ENCODE measurements around the gene TRIM17. TPM values are rescaled to one million over a fixed set of nuclear protein-coding genes. Genes with fewer than 3 reads are reported as not detected.

Gene TRIM17
- total RNA-seq, 2 donors from 2014 or later = 8.4 to 19.6 TPM

DNA sequence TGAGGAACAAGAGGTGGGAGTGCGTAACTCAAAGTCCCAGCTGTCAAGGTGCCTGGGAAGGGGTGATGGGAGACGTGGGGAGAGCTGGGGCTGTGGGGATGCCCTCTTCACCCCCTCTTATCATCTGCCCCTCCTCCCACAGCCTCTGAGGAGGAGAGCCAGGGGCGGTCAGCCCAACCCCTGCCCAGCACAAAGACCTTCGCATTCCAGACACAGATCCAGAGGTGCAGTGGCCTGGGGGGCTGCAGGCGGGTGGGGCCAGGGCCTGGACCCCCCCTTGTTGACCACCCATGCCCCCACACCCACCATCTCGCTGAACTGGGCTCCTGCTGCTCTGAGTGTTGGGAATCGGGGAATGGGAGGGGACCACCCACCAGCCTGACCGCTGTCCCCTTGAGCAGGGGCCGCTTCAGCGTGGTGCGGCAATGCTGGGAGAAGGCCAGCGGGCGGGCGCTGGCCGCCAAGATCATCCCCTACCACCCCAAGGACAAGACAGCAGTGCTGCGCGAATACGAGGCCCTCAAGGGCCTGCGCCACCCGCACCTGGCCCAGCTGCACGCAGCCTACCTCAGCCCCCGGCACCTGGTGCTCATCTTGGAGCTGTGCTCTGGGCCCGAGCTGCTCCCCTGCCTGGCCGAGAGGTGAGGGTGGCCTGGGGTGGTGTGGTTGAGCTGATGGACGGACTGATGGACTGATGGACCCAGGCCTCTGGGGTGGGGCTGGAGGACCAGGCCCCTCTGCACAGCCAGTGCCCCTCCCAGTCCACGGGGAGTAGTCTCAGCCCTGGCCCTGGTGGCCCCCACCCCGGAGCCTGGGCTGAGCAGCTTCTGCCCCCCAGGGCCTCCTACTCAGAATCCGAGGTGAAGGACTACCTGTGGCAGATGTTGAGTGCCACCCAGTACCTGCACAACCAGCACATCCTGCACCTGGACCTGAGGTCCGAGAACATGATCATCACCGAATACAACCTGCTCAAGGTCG is 39.7 kb downstream of the TRIM17 start:
- H3K27me3 Mint-ChIP-seq (ENCODE audit: insufficient read depth) = peaks cover 36% of the 10 kb centered on the region
- no peaks in the 10 kb centered on the region for H3K9me3 ChIP-seq (ENCODE audit: control insufficient read depth, low read length)
- H3K4me1 Mint-ChIP-seq = peaks cover 4% of the 10 kb centered on the region
- H3K4me3 Mint-ChIP-seq = peak overlapping the region; percentile 73
- peaks cover 33% of the 10 kb centered on the region for H3K27me3 ChIP-seq (ENCODE audit: control insufficient read depth, insufficient read depth, low read length, poor library complexity, severe bottlenecking)
- H3K36me3 ChIP-seq (ENCODE audit: control insufficient read depth, insufficient read depth, low read length) = no peaks in the 10 kb centered on the region
- H3K27ac ChIP-seq (ENCODE audit: low read depth, low read length) = no peak overlapping the region
- TF ChIP-seq, protein P1, sequence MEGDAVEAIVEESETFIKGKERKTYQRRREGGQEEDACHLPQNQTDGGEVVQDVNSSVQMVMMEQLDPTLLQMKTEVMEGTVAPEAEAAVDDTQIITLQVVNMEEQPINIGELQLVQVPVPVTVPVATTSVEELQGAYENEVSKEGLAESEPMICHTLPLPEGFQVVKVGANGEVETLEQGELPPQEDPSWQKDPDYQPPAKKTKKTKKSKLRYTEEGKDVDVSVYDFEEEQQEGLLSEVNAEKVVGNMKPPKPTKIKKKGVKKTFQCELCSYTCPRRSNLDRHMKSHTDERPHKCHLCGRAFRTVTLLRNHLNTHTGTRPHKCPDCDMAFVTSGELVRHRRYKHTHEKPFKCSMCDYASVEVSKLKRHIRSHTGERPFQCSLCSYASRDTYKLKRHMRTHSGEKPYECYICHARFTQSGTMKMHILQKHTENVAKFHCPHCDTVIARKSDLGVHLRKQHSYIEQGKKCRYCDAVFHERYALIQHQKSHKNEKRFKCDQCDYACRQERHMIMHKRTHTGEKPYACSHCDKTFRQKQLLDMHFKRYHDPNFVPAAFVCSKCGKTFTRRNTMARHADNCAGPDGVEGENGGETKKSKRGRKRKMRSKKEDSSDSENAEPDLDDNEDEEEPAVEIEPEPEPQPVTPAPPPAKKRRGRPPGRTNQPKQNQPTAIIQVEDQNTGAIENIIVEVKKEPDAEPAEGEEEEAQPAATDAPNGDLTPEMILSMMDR (conservative IDR thresholded peaks at IDR 0.05) = no peak
- no peaks in the 10 kb centered on the region for H3K9me3 Mint-ChIP-seq
- WGBS, 2 experiments (ENCODE audit: insufficient coverage in 1 of 2, insufficient read length in 1 of 2) = 93 to 95% methylated on average over 4 to 31 of the region's 31 CpGs
- H3K27ac Mint-ChIP-seq = no peak overlapping the region
- no peaks in the 10 kb centered on the region for H3K36me3 Mint-ChIP-seq (ENCODE audit: low read depth)
- no peak for DNase-seq
- H3K9ac ChIP-seq (ENCODE audit: extremely low read depth, low read length, poor library complexity, severe bottlenecking) = no peak overlapping the region
- no peak overlapping the region for H3K4me3 ChIP-seq (ENCODE audit: low read length)
- H3K4me1 ChIP-seq (ENCODE audit: control insufficient read depth, insufficient read depth, low read length) = no peaks in the 10 kb centered on the region

DNA sequence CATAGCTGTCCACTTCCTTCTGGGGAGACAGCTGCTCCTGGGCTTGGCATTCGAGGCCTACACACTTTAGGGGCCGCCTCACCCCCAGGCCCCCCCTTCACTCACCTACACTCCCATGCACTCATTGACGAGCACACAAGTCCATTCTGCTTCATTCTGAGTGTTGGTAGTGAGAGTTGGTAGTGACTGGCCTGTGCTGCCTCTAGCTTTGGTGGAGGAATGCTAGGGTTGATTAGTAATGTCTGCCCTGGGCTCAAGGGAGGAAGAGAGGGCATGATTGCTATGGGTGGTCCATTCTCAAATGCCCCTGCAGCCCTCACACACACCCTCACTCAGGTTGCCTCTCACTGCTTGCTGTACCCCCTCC is 40.4 kb downstream of the TRIM17 start:
- H3K9me3 ChIP-seq (ENCODE audit: control insufficient read depth, low read length) = no peaks in the 10 kb centered on the region
- no peak overlapping the region for H3K9ac ChIP-seq (ENCODE audit: extremely low read depth, low read length, poor library complexity, severe bottlenecking)
- H3K27me3 ChIP-seq (ENCODE audit: control insufficient read depth, insufficient read depth, low read length, poor library complexity, severe bottlenecking) = peaks cover 26% of the 10 kb centered on the region
- H3K36me3 ChIP-seq (ENCODE audit: control insufficient read depth, insufficient read depth, low read length) = no peaks in the 10 kb centered on the region
- no peak overlapping the region for H3K27ac ChIP-seq (ENCODE audit: low read depth, low read length)
- Mint-ChIP-seq H3K27me3 (ENCODE audit: insufficient read depth) (peaks cover 30% of the 10 kb centered on the region), H3K27ac (no peak overlapping the region), H3K36me3 (ENCODE audit: low read depth) (no peaks in the 10 kb centered on the region), H3K9me3 (no peaks in the 10 kb centered on the region), H3K4me1 (peaks cover 4% of the 10 kb centered on the region), H3K4me3 (no peak overlapping the region)
- H3K4me1 ChIP-seq (ENCODE audit: control insufficient read depth, insufficient read depth, low read length) = no peaks in the 10 kb centered on the region
- TF ChIP-seq, protein P1 (conservative IDR thresholded peaks at IDR 0.05) = no peak
- 91% methylated on average over 3 of the region's 3 CpGs; no CpG with 5 or more reads in 1 of the 2 experiments for WGBS, 2 experiments (ENCODE audit: insufficient coverage in 1 of 2, insufficient read length in 1 of 2)
- H3K4me3 ChIP-seq (ENCODE audit: low read length) = no peak overlapping the region
- DNase-seq = no peak

DNA sequence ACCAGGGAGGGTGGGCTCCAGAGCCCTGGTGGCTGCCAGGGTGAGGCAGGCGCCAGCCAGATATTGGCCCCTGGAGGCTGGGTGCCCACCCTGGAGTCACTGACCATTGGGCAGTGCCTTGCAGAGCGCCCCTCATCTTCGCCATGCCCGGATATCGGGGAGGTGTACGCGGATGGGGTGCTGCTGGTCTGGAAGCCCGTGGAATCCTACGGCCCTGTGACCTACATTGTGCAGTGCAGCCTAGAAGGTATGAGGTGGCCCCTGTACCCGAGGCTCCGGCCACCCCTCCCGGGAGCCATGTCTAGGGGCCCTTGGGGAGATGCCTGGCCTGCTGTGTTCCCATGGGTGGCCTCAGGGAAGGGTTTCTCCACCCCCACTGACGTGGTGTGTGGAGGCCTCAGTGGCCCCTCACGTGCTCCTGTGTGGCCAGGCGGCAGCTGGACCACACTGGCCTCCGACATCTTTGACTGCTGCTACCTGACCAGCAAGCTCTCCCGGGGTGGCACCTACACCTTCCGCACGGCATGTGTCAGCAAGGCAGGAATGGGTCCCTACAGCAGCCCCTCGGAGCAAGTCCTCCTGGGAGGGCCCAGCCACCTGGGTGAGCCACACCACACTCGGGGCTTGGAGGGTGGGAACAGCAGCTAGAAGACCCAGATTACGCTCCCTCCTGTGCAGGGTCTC is 40.9 kb downstream of the TRIM17 start:
- H3K4me1 Mint-ChIP-seq = peaks cover 4% of the 10 kb centered on the region
- no peak overlapping the region for H3K27ac Mint-ChIP-seq
- H3K4me1 ChIP-seq (ENCODE audit: control insufficient read depth, insufficient read depth, low read length) = no peaks in the 10 kb centered on the region
- H3K4me3 ChIP-seq (ENCODE audit: low read length) = no peak overlapping the region
- no peaks in the 10 kb centered on the region for H3K36me3 Mint-ChIP-seq (ENCODE audit: low read depth)
- no peak for DNase-seq
- peaks cover 25% of the 10 kb centered on the region for H3K27me3 Mint-ChIP-seq (ENCODE audit: insufficient read depth)
- TF ChIP-seq, protein P1 (conservative IDR thresholded peaks at IDR 0.05) = no peak
- H3K9me3 Mint-ChIP-seq = no peaks in the 10 kb centered on the region
- no peak overlapping the region for H3K9ac ChIP-seq (ENCODE audit: extremely low read depth, low read length, poor library complexity, severe bottlenecking)
- no peaks in the 10 kb centered on the region for H3K36me3 ChIP-seq (ENCODE audit: control insufficient read depth, insufficient read depth, low read length)
- H3K27me3 ChIP-seq (ENCODE audit: control insufficient read depth, insufficient read depth, low read length, poor library complexity, severe bottlenecking) = peaks cover 21% of the 10 kb centered on the region
- no peak overlapping the region for H3K4me3 Mint-ChIP-seq
- H3K27ac ChIP-seq (ENCODE audit: low read depth, low read length) = no peak overlapping the region
- WGBS, 2 experiments (ENCODE audit: insufficient coverage in 1 of 2, insufficient read length in 1 of 2) = 93 to 98% methylated on average over 11 to 22 of the region's 22 CpGs
- H3K9me3 ChIP-seq (ENCODE audit: control insufficient read depth, low read length) = no peaks in the 10 kb centered on the region
